ENCODE measurements around the gene RPP14. TPM values are rescaled to one million over a fixed set of nuclear protein-coding genes. Genes with fewer than 3 reads are reported as not detected.
"Not testable (repeated sequence)": the region's sequence is repeated elsewhere in the genome, so short reads cannot be mapped to it uniquely, and the experiment has no call there.

RPP14 gene
- total RNA-seq, 1 donor from 2014 or later: 14.2 TPM

DNA sequence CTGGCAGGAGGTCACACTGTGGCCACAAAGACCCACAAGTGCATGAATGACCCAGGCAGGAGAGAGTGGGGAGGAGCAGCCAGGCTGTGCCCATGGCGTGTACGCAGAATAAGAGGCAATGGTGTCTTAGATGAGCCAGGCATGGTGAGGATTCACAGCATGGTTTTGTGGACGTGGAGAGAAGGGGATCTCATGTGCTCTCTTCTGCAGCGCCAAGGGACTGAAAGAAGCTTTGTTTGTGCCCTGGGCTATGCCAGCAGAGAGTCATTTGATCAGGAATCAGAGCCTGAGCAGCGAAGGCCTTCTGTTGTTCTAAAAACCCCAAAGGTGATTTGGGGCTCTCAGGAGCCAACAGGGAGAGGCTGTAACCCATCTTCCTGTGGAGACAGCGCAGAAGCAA lies 18.7 kb upstream of the RPP14 start:
- H3K27ac Mint-ChIP-seq (ENCODE audit: unreplicated experiment): no peak overlapping the region
- no peaks in the 10 kb centered on the region for H3K9me3 Mint-ChIP-seq (ENCODE audit: low read depth)
- H3K27me3 Mint-ChIP-seq (ENCODE audit: low read depth): no peaks in the 10 kb centered on the region
- H3K4me1 Mint-ChIP-seq (ENCODE audit: low read depth): no peaks in the 10 kb centered on the region
- no peak for TF ChIP-seq CTCF (IDR thresholded peaks at IDR 0.05)
- H3K36me3 Mint-ChIP-seq (ENCODE audit: low read depth): peaks cover 4% of the 10 kb centered on the region
- no peak for DNase-seq (ENCODE audit: low spot score)
- no peak overlapping the region for H3K4me3 Mint-ChIP-seq (ENCODE audit: unreplicated experiment)

DNA sequence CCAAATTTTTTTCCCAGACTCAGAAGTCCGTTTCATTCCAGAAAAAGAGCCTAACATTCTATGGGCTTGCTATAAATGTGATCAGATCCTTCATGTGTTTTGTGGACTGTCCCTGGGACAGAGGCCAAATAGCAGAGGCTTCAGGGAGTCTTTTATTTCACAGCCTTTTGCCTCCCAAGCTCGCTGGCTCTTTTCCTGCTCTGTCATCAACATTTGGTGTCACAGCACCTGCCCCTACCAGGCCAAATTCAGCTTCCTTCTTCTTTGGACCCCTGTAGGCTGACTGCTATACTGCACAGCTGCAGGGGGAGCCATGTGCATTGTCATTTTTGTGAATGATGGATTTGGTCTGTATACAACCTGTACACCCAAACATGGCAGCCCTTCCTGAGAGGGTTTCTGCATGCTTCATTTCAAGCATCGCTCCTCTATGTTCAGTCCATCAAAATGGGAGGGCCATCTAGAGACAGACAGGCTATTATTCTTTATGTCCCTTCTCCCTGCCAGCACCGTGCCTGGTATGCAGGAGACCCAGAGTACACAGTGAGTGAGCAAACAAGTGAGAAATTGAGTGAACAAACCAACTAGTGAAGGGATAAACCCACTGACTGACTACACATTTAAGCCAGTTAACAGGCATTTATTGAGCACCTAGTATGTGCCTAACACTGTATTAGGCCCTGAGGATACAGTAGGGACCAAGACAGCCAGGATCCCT lies 17.9 kb upstream of the RPP14 start:
- Mint-ChIP-seq H3K9me3 (ENCODE audit: low read depth) (no peaks in the 10 kb centered on the region), H3K27me3 (ENCODE audit: low read depth) (no peaks in the 10 kb centered on the region), H3K36me3 (ENCODE audit: low read depth) (peaks cover 4% of the 10 kb centered on the region), H3K4me3 (ENCODE audit: unreplicated experiment) (no peak overlapping the region), H3K27ac (ENCODE audit: unreplicated experiment) (no peak overlapping the region), H3K4me1 (ENCODE audit: low read depth) (no peaks in the 10 kb centered on the region)
- peak; percentile 26 for TF ChIP-seq CTCF (IDR thresholded peaks at IDR 0.05)
- DNase-seq (ENCODE audit: low spot score): no peak

DNA sequence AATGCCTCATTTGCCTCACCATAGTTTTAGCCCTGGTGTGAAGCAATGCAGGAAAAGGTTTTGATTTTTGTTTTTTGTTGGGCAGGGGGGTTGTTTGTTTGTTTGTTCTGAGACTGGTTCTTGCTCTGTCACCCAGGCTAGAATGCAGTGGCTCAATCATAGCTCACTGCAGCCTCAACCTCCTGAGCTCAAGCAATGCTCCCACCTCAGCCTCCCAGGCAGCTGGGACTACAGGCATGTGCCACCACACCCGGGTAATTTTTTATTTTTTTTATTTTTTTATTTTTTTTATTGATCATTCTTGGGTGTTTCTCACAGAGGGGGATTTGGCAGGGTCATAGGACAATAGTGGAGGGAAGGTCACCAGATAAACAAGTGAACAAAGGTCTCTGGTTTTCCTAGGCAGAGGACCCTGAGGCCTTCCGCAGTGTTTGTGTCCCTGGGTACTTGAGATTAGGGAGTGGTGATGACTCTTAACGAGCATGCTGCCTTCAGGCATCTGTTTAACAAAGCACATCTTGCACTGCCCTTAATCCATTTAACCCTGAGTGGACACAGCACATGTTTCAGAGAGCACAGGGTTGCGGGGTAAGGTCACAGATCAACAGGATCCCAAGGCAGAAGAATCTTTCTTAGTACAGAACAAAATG lies 17.0 kb upstream of the RPP14 start:
- H3K27me3 Mint-ChIP-seq (ENCODE audit: low read depth); H3K36me3 Mint-ChIP-seq (ENCODE audit: low read depth); DNase-seq (ENCODE audit: low spot score); H3K27ac Mint-ChIP-seq (ENCODE audit: unreplicated experiment); H3K9me3 Mint-ChIP-seq (ENCODE audit: low read depth); H3K4me3 Mint-ChIP-seq (ENCODE audit: unreplicated experiment); H3K4me1 Mint-ChIP-seq (ENCODE audit: low read depth): not testable (repeated sequence)

- not testable (repeated sequence) for DNase-seq (ENCODE audit: low spot score); H3K9me3 Mint-ChIP-seq (ENCODE audit: low read depth); H3K36me3 Mint-ChIP-seq (ENCODE audit: low read depth); H3K27me3 Mint-ChIP-seq (ENCODE audit: low read depth); H3K27ac Mint-ChIP-seq (ENCODE audit: unreplicated experiment); H3K4me3 Mint-ChIP-seq (ENCODE audit: unreplicated experiment); H3K4me1 Mint-ChIP-seq (ENCODE audit: low read depth)
Measured at GRCh38 chr3:58290446-58290845, 15.6 kb upstream of the RPP14 start.

- no peaks in the 10 kb centered on the region for H3K4me1 Mint-ChIP-seq (ENCODE audit: low read depth)
- H3K36me3 Mint-ChIP-seq (ENCODE audit: low read depth): peaks cover 3% of the 10 kb centered on the region
- no peak for DNase-seq (ENCODE audit: low spot score)
- peaks cover 4% of the 10 kb centered on the region for H3K9me3 Mint-ChIP-seq (ENCODE audit: low read depth)
- no peak overlapping the region for H3K4me3 Mint-ChIP-seq (ENCODE audit: unreplicated experiment)
- H3K27me3 Mint-ChIP-seq (ENCODE audit: low read depth): no peaks in the 10 kb centered on the region
- no peak for TF ChIP-seq CTCF (IDR thresholded peaks at IDR 0.05)
- peak overlapping the region; percentile 42 for H3K27ac Mint-ChIP-seq (ENCODE audit: unreplicated experiment)
Measured at GRCh38 chr3:58291671-58292338, 14.2 kb upstream of the RPP14 start.

DNA sequence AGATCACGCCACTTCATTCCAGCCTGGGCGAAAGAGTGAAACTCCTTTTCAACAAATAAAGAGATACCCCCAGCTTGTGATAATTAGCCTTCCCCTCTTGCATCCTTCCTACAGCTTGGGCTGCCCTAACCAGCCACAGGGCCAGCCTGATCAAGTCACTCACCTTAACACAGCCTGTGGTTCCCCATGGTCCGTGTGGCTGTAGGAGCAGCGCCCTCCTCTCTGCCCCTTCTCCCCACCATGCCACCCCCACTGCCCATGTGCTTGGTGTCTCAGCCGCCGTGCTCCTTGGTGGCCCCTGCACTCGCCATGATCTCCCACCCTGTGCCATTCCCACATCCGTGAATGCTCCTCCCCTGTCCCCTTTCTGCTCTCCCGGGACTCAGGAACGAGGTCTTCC lies 13.2 kb upstream of the RPP14 start:
- no peak for TF ChIP-seq CTCF (IDR thresholded peaks at IDR 0.05)
- peaks cover 4% of the 10 kb centered on the region for H3K9me3 Mint-ChIP-seq (ENCODE audit: low read depth)
- no peaks in the 10 kb centered on the region for H3K27me3 Mint-ChIP-seq (ENCODE audit: low read depth)
- H3K27ac Mint-ChIP-seq (ENCODE audit: unreplicated experiment): no peak overlapping the region
- H3K36me3 Mint-ChIP-seq (ENCODE audit: low read depth): peaks cover 3% of the 10 kb centered on the region
- H3K4me1 Mint-ChIP-seq (ENCODE audit: low read depth): no peaks in the 10 kb centered on the region
- no peak for DNase-seq (ENCODE audit: low spot score)
- H3K4me3 Mint-ChIP-seq (ENCODE audit: unreplicated experiment): no peak overlapping the region

Data from chondrocyte (in vitro differentiated cells).